HCT116 (cell line): Measurements from ENCODE around the gene TYW5.

ENCODE experiments used
- ATF3 ChIP-seq: IDR thresholded peaks from 2 replicates; pipeline ENCODE4 v1.6.1; 2012
- CBX3 ChIP-seq: IDR thresholded peaks from 2 replicates; pipeline ENCODE4 v1.6.1; 2012; ENCODE audit warnings: low read depth
- CTCF ChIP-seq, 3 experiments: fragments of 200-600 bp in 1 of 3; sonication (generic) in 1 of 3; IDR thresholded peaks in 2 of 3; conservative IDR thresholded peaks in 1 of 3; 2 replicates each; pipeline ENCODE4 v1.5.1; 2012 to 2017; ENCODE audit warnings: low read depth in 2 of 3, low read length in 2 of 3, antibody characterized with exemption in 1 of 3, borderline replicate concordance in 1 of 3, control low read depth in 1 of 3, mild to moderate bottlenecking in 1 of 3, mixed read lengths in 1 of 3, mixed run types in 1 of 3, moderate library complexity in 1 of 3; ENCODE audit not compliant: insufficient read depth in 1 of 3
- EZH2 ChIP-seq: fragments of 200-600 bp; sonication (generic); IDR thresholded peaks from 2 replicates; pipeline ENCODE4 v1.6.1; 2017; ENCODE audit warnings: antibody characterized with exemption, mixed run types
- EZH2phosphoT487 ChIP-seq: fragments of 200-600 bp; IDR thresholded peaks from 2 replicates; pipeline ENCODE4 v1.6.1; 2018; ENCODE audit warnings: antibody characterized with exemption, borderline replicate concordance
- JUND ChIP-seq: IDR thresholded peaks from 2 replicates; pipeline ENCODE4 v1.6.1; 2012
- MAX ChIP-seq: IDR thresholded peaks from 2 replicates; pipeline ENCODE4 v1.6.1; 2012
- POLR2A ChIP-seq: IDR thresholded peaks from 2 replicates; pipeline ENCODE4 v1.7.0; 2011; ENCODE audit warnings: borderline replicate concordance; ENCODE audit not compliant: insufficient read depth, insufficient read length; ENCODE audit errors: extremely low read depth
- RAD21 ChIP-seq: IDR thresholded peaks from 2 replicates; pipeline ENCODE4 v1.6.1; 2012; ENCODE audit warnings: low read depth, mild to moderate bottlenecking
- SIN3A ChIP-seq: IDR thresholded peaks from 2 replicates; pipeline ENCODE4 v1.6.1; 2012; ENCODE audit warnings: low read depth
- SRF ChIP-seq: IDR thresholded peaks from 2 replicates; pipeline ENCODE4 v1.6.1; 2012; ENCODE audit warnings: low read depth
- TCF7L2 ChIP-seq: IDR thresholded peaks from 2 replicates; pipeline ENCODE4 v1.7.0; 2011; ENCODE audit warnings: borderline replicate concordance, inconsistent platforms; ENCODE audit not compliant: insufficient read depth, insufficient read length; ENCODE audit errors: extremely low read depth
- YY1 ChIP-seq: IDR thresholded peaks from 2 replicates; pipeline ENCODE4 v1.6.1; 2011; ENCODE audit warnings: low read length, low read depth, moderate library complexity, mild to moderate bottlenecking; ENCODE audit not compliant: insufficient replicate concordance; ENCODE audit errors: extremely low read depth

GRCh38 chr2:199977984-199978415 is 22.7 kb upstream of the TYW5 start:
- TF ChIP-seq CTCF (IDR thresholded peaks at IDR 0.05 in 2 of 3, conservative IDR thresholded peaks at IDR 0.05 in 1 of 3; ENCODE audit: borderline replicate concordance in 1 of 3, insufficient read depth in 1 of 3, low read depth in 2 of 3, low read length in 2 of 3) (no peak), SIN3A (no peak; the same call in 1 of the 2 replicates), MAX (peak; percentile 28; the same call in 1 of the 2 replicates), POLR2A (no peak), YY1 (no peak), SRF (peak; percentile 32; the same call in 1 of the 2 replicates), CBX3 (peak; percentile 72; the same call in 1 of the 2 replicates), EZH2phosphoT487 (no peak), ATF3 (no peak), TCF7L2 (no peak), EZH2 (no peak), RAD21 (no peak), JUND (peak; percentile 74)
